Gastroesophageal sphincter (tissue), 4 donors: Measurements from ENCODE around the gene ZNF837. TPM values are rescaled to one million over a fixed set of nuclear protein-coding genes. Genes with fewer than 3 reads are reported as not detected.

ENCODE experiments used
- ATAC-seq: fragments of 150-250 bp; one replicate; pipeline ENCODE4 v1.9.1; 2016; ENCODE audit warnings: mild to moderate bottlenecking, moderate library complexity
- H3K27ac ChIP-seq, 4 donors: fragments of 200-600 bp; sonication (generic) in 3 of 4; 1 replicate in 3 of 4; 2 replicates in 1 of 4; pipeline ENCODE4 v1.5.1; 2016 to 2019
- H3K27me3 ChIP-seq: fragments of 200-600 bp; sonication (generic); one replicate; pipeline ENCODE4 v1.5.1; 2019
- H3K36me3 ChIP-seq, 2 donors: fragments of 200-600 bp; sonication (generic); one replicate each; pipeline ENCODE4 v1.5.1; 2019; ENCODE audit warnings: control low read depth in 1 of 2
- H3K4me1 ChIP-seq, 3 donors: fragments of 200-600 bp; sonication (generic); 1 replicate in 2 of 3; 2 replicates in 1 of 3; pipeline ENCODE4 v1.5.1; 2016 to 2019; ENCODE audit warnings: control low read depth in 2 of 3
- H3K4me3 ChIP-seq, 2 donors: fragments of 200-600 bp; sonication (generic); one replicate each; pipeline ENCODE4 v1.5.1; 2019; ENCODE audit warnings: mild to moderate bottlenecking in 1 of 2, moderate library complexity in 1 of 2
- H3K9me3 ChIP-seq, 3 donors: fragments of 200-600 bp; sonication (generic); one replicate each; pipeline ENCODE4 v1.5.1; 2017 to 2019; ENCODE audit warnings: control low read depth in 2 of 3
- EP300 ChIP-seq: sonication (generic); formaldehyde crosslinking; IDR thresholded peaks from one replicate; pipeline ENCODE4 v1.6.1; 2017; ENCODE audit warnings: antibody characterized with exemption, mild to moderate bottlenecking
- POLR2A ChIP-seq, 2 donors: fragments of 450-650 bp; IDR thresholded peaks; one replicate each; pipeline ENCODE4 v1.6.1; 2017; ENCODE audit warnings: antibody characterized with exemption in 2 of 2, mild to moderate bottlenecking in 2 of 2, moderate library complexity in 1 of 2
- POLR2AphosphoS5 ChIP-seq: sonication (generic); formaldehyde crosslinking; IDR thresholded peaks from one replicate; pipeline ENCODE4 v1.6.1; 2017; ENCODE audit warnings: antibody characterized with exemption
- WGBS, 2 donors: methylation state at CpG; one replicate each; pipeline ENCODE4 v1.1.5; 2018; ENCODE audit warnings: low coverage in 1 of 2; 5-methylcytosine and 5-hydroxymethylcytosine counted together
- total RNA-seq, 4 donors: library from RNA; depleted of rRNA; stranded (reverse); fragments of >200 nt; gene quantifications; one replicate each; pipeline ENCODE4 v1.1.0, GENCODE V29; 2016
- TF ChIP-seq, protein P1 (sequence below), 4 experiments: fragments of 200-600 bp in 2 of 4; fragments of 450-650 bp in 2 of 4; sonication (generic) in 1 of 4; IDR thresholded peaks; one replicate each; pipeline ENCODE4 v1.5.1; 2017 to 2019; ENCODE audit warnings: antibody characterized with exemption in 4 of 4, mild to moderate bottlenecking in 2 of 4, moderate library complexity in 2 of 4

Gene ZNF837
- total RNA-seq, 4 donors from 2014 or later = 0.99 to 3.7 (median 2.4) TPM

DNA sequence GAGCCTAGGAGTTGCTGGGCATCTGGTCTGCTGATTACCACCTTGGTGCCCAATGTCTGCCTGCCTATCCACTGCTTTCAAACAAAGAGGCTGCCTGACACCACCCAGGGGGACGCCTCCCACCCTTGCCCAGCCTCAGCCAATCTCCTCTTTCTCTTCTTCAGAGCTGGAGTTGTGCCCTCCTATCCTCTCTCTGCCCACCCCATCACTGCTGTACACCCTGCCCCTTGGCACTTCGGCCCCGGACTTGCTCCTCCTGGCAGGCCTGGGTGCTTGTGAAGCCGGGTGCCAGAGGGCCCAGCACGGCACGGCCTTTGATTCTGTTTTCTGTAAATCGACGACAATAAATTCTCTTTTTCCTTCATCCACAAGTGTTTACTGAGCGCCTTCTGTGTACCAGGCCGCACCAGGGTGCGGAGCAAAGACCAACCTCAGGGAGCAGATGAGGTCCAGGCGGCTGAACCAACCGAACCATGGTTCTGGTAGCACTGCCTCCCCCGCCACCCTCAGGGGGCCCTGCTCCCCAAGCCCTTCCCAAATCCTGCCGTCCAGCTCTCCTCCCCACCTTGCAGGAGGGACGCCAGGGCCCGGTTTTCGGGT, 19.6 kb upstream of the ZNF837 start:
- H3K27me3 ChIP-seq = peaks cover 33% of the 10 kb centered on the region
- H3K4me3 ChIP-seq = peak overlapping the region; percentile 18 to 56
- no peak for ATAC-seq
- peak overlapping the region in 3 of 4 donors; percentile 55 to 73 (median 60) for H3K27ac ChIP-seq
- H3K9me3 ChIP-seq = no peaks in the 10 kb centered on the region
- H3K4me1 ChIP-seq = peaks cover 0 to 40% (median 11%) of the 10 kb centered on the region in 3 donors
- no peak for TF ChIP-seq POLR2AphosphoS5
- TF ChIP-seq, protein P1, sequence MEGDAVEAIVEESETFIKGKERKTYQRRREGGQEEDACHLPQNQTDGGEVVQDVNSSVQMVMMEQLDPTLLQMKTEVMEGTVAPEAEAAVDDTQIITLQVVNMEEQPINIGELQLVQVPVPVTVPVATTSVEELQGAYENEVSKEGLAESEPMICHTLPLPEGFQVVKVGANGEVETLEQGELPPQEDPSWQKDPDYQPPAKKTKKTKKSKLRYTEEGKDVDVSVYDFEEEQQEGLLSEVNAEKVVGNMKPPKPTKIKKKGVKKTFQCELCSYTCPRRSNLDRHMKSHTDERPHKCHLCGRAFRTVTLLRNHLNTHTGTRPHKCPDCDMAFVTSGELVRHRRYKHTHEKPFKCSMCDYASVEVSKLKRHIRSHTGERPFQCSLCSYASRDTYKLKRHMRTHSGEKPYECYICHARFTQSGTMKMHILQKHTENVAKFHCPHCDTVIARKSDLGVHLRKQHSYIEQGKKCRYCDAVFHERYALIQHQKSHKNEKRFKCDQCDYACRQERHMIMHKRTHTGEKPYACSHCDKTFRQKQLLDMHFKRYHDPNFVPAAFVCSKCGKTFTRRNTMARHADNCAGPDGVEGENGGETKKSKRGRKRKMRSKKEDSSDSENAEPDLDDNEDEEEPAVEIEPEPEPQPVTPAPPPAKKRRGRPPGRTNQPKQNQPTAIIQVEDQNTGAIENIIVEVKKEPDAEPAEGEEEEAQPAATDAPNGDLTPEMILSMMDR (IDR thresholded peaks at IDR 0.05) = no peak
- no peak for TF ChIP-seq EP300
- TF ChIP-seq POLR2A (IDR thresholded peaks at IDR 0.05) = no peak
- H3K36me3 ChIP-seq = peaks cover 0 to 1% of the 10 kb centered on the region in 2 donors
- 50 to 57% methylated on average over 4 to 7 of the region's 18 CpGs for WGBS, 2 donors

DNA sequence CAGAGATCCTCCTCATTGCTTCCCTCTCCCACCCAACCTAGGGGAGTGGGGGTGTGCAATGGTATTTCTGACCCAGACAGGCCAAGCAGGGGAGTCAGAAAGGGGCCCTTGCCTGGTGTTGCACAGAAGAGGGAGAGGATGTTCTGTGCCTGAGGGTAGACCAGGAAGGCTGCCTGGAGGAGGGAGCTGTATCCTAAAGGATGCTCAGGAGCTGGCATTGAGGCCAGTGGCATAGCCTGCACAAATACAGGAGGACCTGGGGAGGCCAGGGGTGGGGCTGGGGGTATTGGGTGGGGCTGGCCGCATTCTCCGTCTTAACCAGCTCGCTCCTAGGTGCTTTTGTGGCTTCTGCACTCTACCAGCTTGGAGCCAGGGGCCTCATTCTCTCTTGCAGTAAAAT, 19.1 kb upstream of the ZNF837 start:
- peaks cover 38% of the 10 kb centered on the region for H3K27me3 ChIP-seq
- peaks cover 0 to 6% of the 10 kb centered on the region in 2 donors for H3K36me3 ChIP-seq
- H3K27ac ChIP-seq = no peak overlapping the region
- WGBS, 2 donors = no CpG with 5 or more reads among the region's 3 CpGs
- peaks cover 0 to 40% (median 11%) of the 10 kb centered on the region in 3 donors for H3K4me1 ChIP-seq
- ATAC-seq = no peak
- peak overlapping the region in 1 of 2 donors; percentile 56 for H3K4me3 ChIP-seq
- no peaks in the 10 kb centered on the region for H3K9me3 ChIP-seq
- TF ChIP-seq EP300 = no peak
- no peak for TF ChIP-seq POLR2A (IDR thresholded peaks at IDR 0.05)
- no peak for TF ChIP-seq POLR2AphosphoS5
- TF ChIP-seq, protein P1 (IDR thresholded peaks at IDR 0.05) = no peak

DNA sequence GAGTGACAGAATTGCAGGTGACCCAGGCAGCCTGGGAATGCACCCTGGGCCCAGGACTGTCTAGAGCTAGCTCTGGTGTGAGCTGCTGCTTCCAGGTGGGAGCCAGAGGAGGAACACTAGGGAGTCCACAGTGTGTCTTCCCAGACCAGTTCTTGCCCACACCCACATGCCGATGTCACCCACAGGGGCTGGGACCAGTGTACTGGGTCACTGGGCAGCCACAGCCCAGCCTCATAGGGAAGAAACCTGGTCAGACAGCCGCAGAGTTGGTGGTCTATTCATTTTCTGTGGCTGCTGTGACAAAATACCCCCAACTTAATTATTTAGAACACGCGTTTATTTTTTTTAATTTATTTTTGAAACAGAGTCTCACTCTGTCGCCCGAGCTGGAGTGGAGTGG, 17.7 kb upstream of the ZNF837 start:
- Histone ChIP-seq H3K9me3 (no peaks in the 10 kb centered on the region), H3K4me1 (peaks cover 0 to 40% (median 11%) of the 10 kb centered on the region in 3 donors), H3K36me3 (peaks cover 0 to 20% of the 10 kb centered on the region in 2 donors), H3K27ac (no peak overlapping the region), H3K27me3 (peaks cover 38% of the 10 kb centered on the region), H3K4me3 (no peak overlapping the region)
- TF ChIP-seq POLR2AphosphoS5 (no peak), POLR2A (IDR thresholded peaks at IDR 0.05) (no peak), EP300 (no peak)
- TF ChIP-seq, protein P1 (IDR thresholded peaks at IDR 0.05) = no peak
- no peak for ATAC-seq
- 89 to 94% methylated on average over 6 of the region's 6 CpGs for WGBS, 2 donors

DNA sequence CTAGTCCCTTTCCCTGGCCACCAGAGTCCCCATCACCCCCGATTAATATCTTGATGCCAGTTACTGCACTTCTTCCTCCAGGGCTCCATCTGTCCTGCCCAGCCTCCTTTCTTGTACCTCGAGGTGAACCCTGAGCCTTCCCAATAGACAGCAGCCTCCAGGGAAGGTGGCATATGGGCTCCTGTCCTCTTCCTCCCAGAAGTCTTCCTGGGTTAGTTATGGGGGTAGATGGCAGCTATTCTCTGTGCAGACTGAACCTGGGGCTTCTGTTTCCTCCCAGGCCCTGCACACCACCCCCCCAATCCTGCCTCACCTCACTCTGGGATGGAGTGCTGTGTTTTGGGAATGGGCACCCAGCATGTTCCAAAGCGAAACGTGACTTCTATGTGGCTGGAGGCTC, 17.3 kb upstream of the ZNF837 start:
- Histone ChIP-seq H3K9me3 (no peaks in the 10 kb centered on the region), H3K27me3 (peaks cover 38% of the 10 kb centered on the region), H3K27ac (no peak overlapping the region), H3K4me1 (peaks cover 0 to 40% (median 11%) of the 10 kb centered on the region in 3 donors), H3K4me3 (no peak overlapping the region), H3K36me3 (peaks cover 0 to 24% of the 10 kb centered on the region in 2 donors)
- TF ChIP-seq POLR2A (IDR thresholded peaks at IDR 0.05) (no peak), POLR2AphosphoS5 (no peak), EP300 (no peak)
- TF ChIP-seq, protein P1 (IDR thresholded peaks at IDR 0.05) = no peak
- 60 to 79% methylated on average over 1 to 2 of the region's 4 CpGs for WGBS, 2 donors
- ATAC-seq = no peak

DNA sequence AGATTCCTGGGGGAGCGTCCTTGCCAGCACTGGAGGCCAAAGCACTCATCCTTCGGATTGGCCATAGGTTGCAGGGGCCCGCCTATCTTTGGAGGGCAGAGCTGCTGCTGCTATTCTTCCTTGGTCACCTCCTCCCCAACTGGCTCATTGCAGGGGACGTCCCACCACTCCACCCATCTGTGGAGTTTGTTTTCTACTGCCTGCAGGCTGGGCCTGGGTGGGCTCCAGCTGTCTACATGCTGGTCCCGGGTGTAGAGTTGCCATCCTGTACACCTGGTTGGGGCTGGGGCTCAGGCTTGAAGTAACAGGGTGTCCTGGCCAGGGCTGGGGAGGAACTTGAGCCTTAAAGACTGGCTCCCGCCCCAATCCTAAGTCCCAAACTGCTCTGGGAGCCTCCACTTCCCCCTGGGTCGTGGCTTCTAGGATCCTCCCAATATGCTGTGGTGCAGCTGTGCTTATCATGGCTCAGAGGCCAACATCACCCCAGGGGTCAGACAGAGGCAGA, 16.8 kb upstream of the ZNF837 start:
- H3K27ac ChIP-seq = no peak overlapping the region
- TF ChIP-seq POLR2A (IDR thresholded peaks at IDR 0.05) = no peak
- TF ChIP-seq, protein P1 (IDR thresholded peaks at IDR 0.05) = no peak
- no peak for TF ChIP-seq EP300
- H3K4me1 ChIP-seq = peaks cover 0 to 40% (median 11%) of the 10 kb centered on the region in 3 donors
- 60% methylated on average over 2 of the region's 7 CpGs; no CpG with 5 or more reads in 1 of the 2 donors for WGBS, 2 donors
- H3K9me3 ChIP-seq = no peaks in the 10 kb centered on the region
- no peak for ATAC-seq
- H3K27me3 ChIP-seq = peaks cover 38% of the 10 kb centered on the region
- no peak overlapping the region for H3K4me3 ChIP-seq
- peaks cover 0 to 29% of the 10 kb centered on the region in 2 donors for H3K36me3 ChIP-seq
